GM12878 (cell line): ENCODE data around the gene DPH1. TPM values are rescaled to one million over a fixed set of nuclear protein-coding genes. Genes with fewer than 3 reads are reported as not detected.

Experiments
- ATAC-seq: fragments of 200-7000 bp; cut with Tn5 transposase; 3 replicates; pipeline ENCODE4 v1.9.1; 2020; ENCODE audit warnings: mild to moderate bottlenecking, moderate library complexity
- BruUV-seq: library from RNA; stranded (reverse); fragments of 400-500 nt; replicated peaks from 2 replicates; lab custom pipeline; 2021; lab: Mats Ljungman, UMichigan
- CTCF ChIA-PET: fragments of 300-600 bp; sonication (Branson Sonifier 250); formaldehyde crosslinking; extraction: SDS; loops from one replicate; lab custom pipeline; 2021; ENCODE audit warnings: inconsistent platforms; lab: Yijun Ruan, JAX
- POLR2A ChIA-PET: fragments of 350-600 bp; formaldehyde crosslinking; extraction: SDS; loops from one replicate; lab custom pipeline; 2021; ENCODE audit warnings: inconsistent platforms; lab: Charles Lee
- RAD21 ChIA-PET: fragments of 300-600 bp; sonication (Branson Sonifier 250); formaldehyde crosslinking; loops from one replicate; lab custom pipeline; 2023; ENCODE audit warnings: antibody characterized with exemption; ENCODE audit not compliant: unreplicated experiment; lab: Charles Lee
- SMC1A ChIA-PET: fragments of 300-600 bp; sonication (Branson Sonifier 250); formaldehyde crosslinking; loops from one replicate; lab custom pipeline; 2023; ENCODE audit not compliant: unreplicated experiment, uncharacterized antibody; lab: Charles Lee
- DNase-seq: peaks from one replicate; pipeline ENCODE4 v3.0.0-alpha.2; 2011; ENCODE audit warnings: low read depth, low spot score
- FAIRE-seq: peaks from 3 replicates; lab custom pipeline; 2011; peaks lifted over from hg19 to GRCh38; lab: Jason Lieb, UNC
- H2AFZ ChIP-seq: 2 replicates; pipeline ENCODE4 v1.6.0; 2011; ENCODE audit warnings: low read depth, low read length, control low read depth; ENCODE audit not compliant: control insufficient read depth
- H3K27ac ChIP-seq: 2 replicates; pipeline ENCODE4 v1.5.1; 2011; ENCODE audit warnings: control low read depth; ENCODE audit not compliant: control insufficient read depth, insufficient read depth
- H3K27me3 ChIP-seq, 2 experiments: replicated peaks in 1 of 2; 2 replicates each; pipeline versions ENCODE4 v1.6.0 to v1.6.1; 2011; ENCODE audit warnings: low read length in 1 of 2; ENCODE audit not compliant: control insufficient read depth in 2 of 2, insufficient read depth in 2 of 2
- H3K36me3 ChIP-seq, 2 experiments: 2 replicates each; pipeline ENCODE4 v1.5.1; 2011; ENCODE audit warnings: low read length in 1 of 2; ENCODE audit not compliant: control insufficient read depth in 2 of 2, insufficient read depth in 2 of 2
- H3K4me1 ChIP-seq: 2 replicates; pipeline ENCODE4 v1.6.1; 2011; ENCODE audit warnings: mild to moderate bottlenecking, low read length, moderate library complexity, mixed read lengths; ENCODE audit not compliant: control insufficient read depth, insufficient read depth
- H3K4me2 ChIP-seq: 2 replicates; pipeline ENCODE4 v1.6.0; 2011; ENCODE audit warnings: control low read depth; ENCODE audit not compliant: control insufficient read depth, insufficient read depth
- H3K4me3 ChIP-seq: fragments of 200-600 bp; sonication (generic); 2 replicates; pipeline ENCODE4 v1.5.1; 2016
- H3K79me2 ChIP-seq: 2 replicates; pipeline ENCODE4 v1.6.0; 2011; ENCODE audit warnings: low read length; ENCODE audit not compliant: control insufficient read depth, insufficient read depth
- H3K9ac ChIP-seq: 2 replicates; pipeline ENCODE4 v1.8.0; 2011; ENCODE audit warnings: low read length, control low read depth, mixed read lengths; ENCODE audit not compliant: control insufficient read depth, insufficient read depth
- H3K9me3 ChIP-seq: replicated peaks from 3 replicates; pipeline ENCODE4 v1.5.1; 2011; ENCODE audit warnings: mild to moderate bottlenecking, low read length; ENCODE audit not compliant: control insufficient read depth, insufficient read depth
- H4K20me1 ChIP-seq: 2 replicates; pipeline ENCODE4 v1.6.0; 2011; ENCODE audit not compliant: control insufficient read depth, insufficient read depth
- BACH1 ChIP-seq: fragments of 450-650 bp; IDR thresholded peaks from 2 replicates; pipeline ENCODE4 v1.6.1; 2017; ENCODE audit warnings: mild to moderate bottlenecking, borderline replicate concordance
- BCL3 ChIP-seq: IDR thresholded peaks from 2 replicates; pipeline ENCODE4 v1.6.1; 2011; ENCODE audit warnings: borderline replicate concordance, low read depth, mild to moderate bottlenecking, moderate library complexity, low read length; ENCODE audit not compliant: insufficient read depth, poor library complexity, severe bottlenecking
- CBFB ChIP-seq: IDR thresholded peaks from 2 replicates; pipeline ENCODE4 v1.6.1; 2016; ENCODE audit warnings: antibody characterized with exemption, low read depth
- EZH2 ChIP-seq: IDR thresholded peaks from 2 replicates; pipeline ENCODE4 v1.6.1; 2012; ENCODE audit warnings: low read depth, mild to moderate bottlenecking, control low read depth, inconsistent platforms, low read length, borderline replicate concordance; ENCODE audit not compliant: control insufficient read depth
- IKZF1 ChIP-seq: fragments of 450-650 bp; conservative IDR thresholded peaks from 2 replicates; pipeline ENCODE4 v1.6.1; 2017; ENCODE audit warnings: antibody characterized with exemption, mild to moderate bottlenecking
- JUNB ChIP-seq: IDR thresholded peaks from 2 replicates; pipeline ENCODE4 v1.6.1; 2016; ENCODE audit warnings: antibody characterized with exemption, mild to moderate bottlenecking
- POLR2AphosphoS2 ChIP-seq: IDR thresholded peaks from 2 replicates; pipeline ENCODE4 v1.6.1; 2011; ENCODE audit warnings: low read depth, mild to moderate bottlenecking, low read length, improper control_type of control experiment, moderate library complexity
- POLR2AphosphoS5 ChIP-seq: IDR thresholded peaks from 2 replicates; pipeline ENCODE4 v1.6.1; 2011; ENCODE audit warnings: mild to moderate bottlenecking, low read length, inconsistent platforms
- POU2F2 ChIP-seq: IDR thresholded peaks from 3 replicates; pipeline ENCODE4 v1.6.1; 2011; ENCODE audit warnings: low read depth, mild to moderate bottlenecking, low read length, borderline replicate concordance
- SMAD5 ChIP-seq: IDR thresholded peaks from 2 replicates; pipeline ENCODE4 v1.6.1; 2016; ENCODE audit warnings: antibody characterized with exemption, low read depth
- TCF3 ChIP-seq: IDR thresholded peaks from 2 replicates; pipeline ENCODE4 v1.6.1; 2012; ENCODE audit warnings: low read depth, mild to moderate bottlenecking, low read length, borderline replicate concordance; ENCODE audit not compliant: insufficient read depth
- ZSCAN29 ChIP-seq: fragments of 450-650 bp; IDR thresholded peaks from 2 replicates; pipeline ENCODE4 v1.6.1; 2017; ENCODE audit warnings: mild to moderate bottlenecking, moderate library complexity
- WGBS: methylation state at CpG from one replicate; pipeline ENCODE4 v1.1.6; 2016; ENCODE audit warnings: low lambda C conversion rate; ENCODE audit not compliant: insufficient replicate concordance, insufficient coverage; ENCODE audit errors: missing lambda C conversion rate; 5-methylcytosine and 5-hydroxymethylcytosine counted together
- in situ Hi-C: fragments of 300-500 bp; cut with MboI; formaldehyde crosslinking; loops from 9 replicates; pipeline ENCODE4 v1.14.3; 2018; ENCODE audit warnings: mixed read lengths
- intact Hi-C: fragments of 100-400 bp; cut with micrococcal nuclease; formaldehyde crosslinking; loops from one replicate; pipeline ENCODE4 v1.14.2; 2022; ENCODE audit not compliant: unreplicated experiment
- polyA plus RNA-seq, 11 experiments: library from polyadenylated mRNA; depleted of rRNA in 4 of 11; unstranded in 6 of 11; stranded (reverse) in 5 of 11; fragments of >200 nt; fragmentation: Nextera tagmentation in 4 of 11; fragmentation: Illumina TruSeq in 1 of 11; extraction: Ambion mirVana in 4 of 11; extraction: Trizol in 1 of 11; gene quantifications; 1 replicate in 1 of 11; 2 replicates in 10 of 11; pipeline versions ENCODE4 v1.2.1 to v1.2.3, GENCODE V29; 2011 to 2016; ENCODE audit warnings: inconsistent platforms in 2 of 11, missing spikeins in 2 of 11, low read depth in 1 of 11
- total RNA-seq, 4 experiments: library from RNA; depleted of rRNA in 3 of 4; stranded (reverse); fragments of >200 nt in 3 of 4; fragmentation: Illumina TruSeq in 1 of 4; extraction: Trizol in 1 of 4; gene quantifications; 2 replicates each; pipeline versions ENCODE4 v1.2.1 to v1.2.3, GENCODE V29; 2013 to 2021

The DPH1 gene
- total and polyA plus RNA-seq, 10 of the 15 experiments (the other 5 are each of a cell fraction or from before 2014, with no cell fraction given), result 0.29 to 33.6 (median 20.2) TPM

DNA sequence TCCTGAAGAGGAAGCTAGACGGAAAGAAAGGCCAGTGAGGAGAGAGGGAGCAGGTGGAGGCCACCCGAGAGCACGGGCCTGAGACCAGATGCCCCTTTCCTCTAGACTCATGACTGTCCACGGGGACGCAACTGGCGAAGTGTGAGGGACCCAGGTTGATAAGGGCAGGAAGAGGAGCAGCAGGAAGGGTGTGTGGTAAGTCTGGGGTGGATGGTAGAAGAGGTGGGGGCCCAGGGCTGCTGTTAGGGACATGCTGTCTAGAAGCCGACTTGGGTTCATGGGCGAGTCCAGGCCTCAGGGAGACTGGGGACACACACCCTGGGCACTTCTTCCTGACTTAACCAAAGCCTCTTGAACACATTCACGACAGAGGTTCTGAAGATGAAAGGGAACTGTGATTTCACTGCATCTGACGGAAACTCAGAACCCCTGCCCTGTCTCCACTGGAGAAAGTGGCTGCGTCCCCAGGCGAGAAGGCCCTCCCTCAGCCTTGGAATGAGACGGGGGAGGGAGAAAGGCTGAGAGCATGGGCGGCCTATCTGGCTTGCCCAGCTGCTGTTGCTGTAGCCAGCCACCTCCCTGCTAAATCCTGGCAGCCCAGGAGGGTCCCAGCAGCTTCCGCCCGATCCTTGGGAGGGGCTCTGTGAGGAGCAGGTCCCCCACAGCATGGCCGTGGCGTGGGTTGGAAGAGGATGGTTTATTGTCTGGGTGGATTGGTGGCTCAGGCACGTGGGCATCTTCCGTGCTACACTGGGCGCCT, 30.9 kb downstream of the DPH1 start:
- in situ Hi-C loops, result loop anchor here (10.0 kb wide), 1 partner anchor 184 kb away; no protein-coding TSS in a partner anchor
- WGBS, result 92% methylated on average over 19 of the region's 21 CpGs
- Histone ChIP-seq H3K4me2 (no peak overlapping the region), H2AFZ (no peak overlapping the region), H3K36me3 (peaks cover 20 to 27% of the 10 kb centered on the region in 2 experiments), H3K9me3 (no peaks in the 10 kb centered on the region; the same call in 2 of the 3 replicates), H4K20me1 (no peaks in the 10 kb centered on the region), H3K9ac (no peak overlapping the region), H3K27me3 (no peaks in the 10 kb centered on the region), H3K79me2 (peaks cover 44% of the 10 kb centered on the region), H3K4me1 (peaks cover 45% of the 10 kb centered on the region), H3K4me3 (no peak overlapping the region), H3K27ac (no peak overlapping the region)
- ATAC-seq, result no peak
- SMC1A ChIA-PET, result interaction anchor here (1.4 to 8.6 kb wide), 4 partner anchors 9 to 184 kb away, joined by 3 to 141 read pairs (median 21); no protein-coding TSS in a partner anchor
- DNase-seq, result no peak
- TF ChIP-seq POLR2AphosphoS5 (peak; percentile 72), JUNB (no peak), BACH1 (0 out of 2 replicates have a peak, but pooled peaks have one; percentile 36), ZSCAN29 (no peak), BCL3 (peak; percentile 59), TCF3 (peak; percentile 26; the same call in 1 of the 2 replicates), SMAD5 (peak; percentile 23), POLR2AphosphoS2 (0 out of 2 replicates have a peak, but pooled peaks have one; percentile 47), EZH2 (no peak), POU2F2 (peak; percentile 30; the same call in 2 of the 3 replicates), CBFB (0 out of 2 replicates have a peak, but pooled peaks have one; percentile 53), IKZF1 (0 out of 2 replicates have a peak, but pooled peaks have one; percentile 8)
- CTCF ChIA-PET, result interaction anchor here (1.9 to 8.4 kb wide), 4 partner anchors 22 to 187 kb away, joined by 5 to 265 read pairs (median 66); no protein-coding TSS in a partner anchor
- intact Hi-C loops, result no loop called here
- RAD21 ChIA-PET, result interaction anchor here (1.1 to 8.4 kb wide), 3 partner anchors 9 to 184 kb away, joined by 5 to 271 read pairs (median 160); no protein-coding TSS in a partner anchor
- no peak for FAIRE-seq
- no TSS peak for BruUV-seq
- POLR2A ChIA-PET, result interaction anchor here (1.7 kb wide), 1 partner anchor 180 kb away, joined by 4 read pairs; no protein-coding TSS in a partner anchor
